GM19035 (cell line): ENCODE results near the gene STUB1.
A peak's percentile ranks its signal among the peaks of the same experiment; 100 is the strongest.
"Not testable (repeated sequence)": the region's sequence is repeated elsewhere in the genome, so short reads cannot be mapped to it uniquely, and the experiment has no call there.

ENCODE experiments used
- ATAC-seq: cut with Tn5 transposase; IDR thresholded peaks from one replicate; pipeline ENCODE4 v1.9.1; 2021; ENCODE audit not compliant: unreplicated experiment

The STUB1 gene

GRCh38 chr16:710500-711075, 30.4 kb downstream of the STUB1 start:
- ATAC-seq: no peak

- no peak for ATAC-seq
Measured at GRCh38 chr16:711084-711483, 30.9 kb downstream of the STUB1 start.

GRCh38 chr16:711548-712320, 31.5 kb downstream of the STUB1 start:
- ATAC-seq: no peak

GRCh38 chr16:712740-713250, 32.6 kb downstream of the STUB1 start:
- not testable (repeated sequence) for ATAC-seq

- ATAC-seq: no peak
Measured at GRCh38 chr16:714079-714478, 33.9 kb downstream of the STUB1 start.

GRCh38 chr16:714558-715476, 34.6 kb downstream of the STUB1 start, which contains the start of gene METRN:
TSS of gene METRN (plus strand) at chr16:715118. CDS start at chr16:715290, 172 bp downstream.
- ATAC-seq: peak; percentile 74

GRCh38 chr16:715477-716199, 35.4 kb downstream of the STUB1 start:
- ATAC-seq: peak; percentile 23

GRCh38 chr16:716200-716568, 36.0 kb downstream of the STUB1 start:
- ATAC-seq: no peak

- no peak for ATAC-seq
Measured at GRCh38 chr16:716768-717325, 36.6 kb downstream of the STUB1 start.

- ATAC-seq: no peak
Measured at GRCh38 chr16:717450-718245, 37.4 kb downstream of the STUB1 start.

GRCh38 chr16:718389-718788, 38.2 kb downstream of the STUB1 start:
- no peak for ATAC-seq

- ATAC-seq: no peak
Measured at GRCh38 chr16:718922-719321, 38.7 kb downstream of the STUB1 start.

- ATAC-seq: no peak
Measured at GRCh38 chr16:719815-720446, 39.7 kb downstream of the STUB1 start.

GRCh38 chr16:720447-720989, 40.3 kb downstream of the STUB1 start:
- peak; percentile 14 for ATAC-seq

GRCh38 chr16:720990-721764, 41.0 kb downstream of the STUB1 start, which contains the start of gene ANTKMT:
TSS of gene ANTKMT (plus strand) at chr16:721146. CDS start at chr16:721275, 129 bp downstream.
- peak; percentile 66 for ATAC-seq

GRCh38 chr16:721765-722540, 41.7 kb downstream of the STUB1 start:
- ATAC-seq: no peak
